NB4 (cell line): ENCODE data around the gene AASDHPPT.

Source experiments
- CTCF ChIP-seq: IDR thresholded peaks from one replicate; pipeline ENCODE4 v1.5.1; 2012; ENCODE audit warnings: low read depth, low read length
- MAX ChIP-seq: IDR thresholded peaks from 2 replicates; pipeline ENCODE4 v1.6.1; 2011; ENCODE audit warnings: low read depth, low read length
- MYC ChIP-seq: IDR thresholded peaks from 2 replicates; pipeline ENCODE4 v1.6.1; 2011; ENCODE audit warnings: low read depth, low read length
- POLR2A ChIP-seq: IDR thresholded peaks from 2 replicates; pipeline ENCODE4 v1.6.1; 2011; ENCODE audit warnings: mild to moderate bottlenecking; ENCODE audit not compliant: insufficient read length; ENCODE audit errors: extremely low read depth

GRCh38 chr11:106121570-106122320 lies 44.3 kb downstream of the AASDHPPT start:
- TF ChIP-seq CTCF, result no peak
- no peak for TF ChIP-seq MAX
- no peak for TF ChIP-seq MYC
- no peak for TF ChIP-seq POLR2A
